HCT116 (cell line): ENCODE measurements around the gene GADD45A. TPM values are rescaled to one million over a fixed set of nuclear protein-coding genes. Genes with fewer than 3 reads are reported as not detected.

Source experiments
- ATAC-seq: fragments of 200-7000 bp; cut with Tn5 transposase; 2 replicates; pipeline ENCODE4 v1.9.1; 2020; ENCODE audit warnings: mild to moderate bottlenecking, moderate library complexity
- BruUV-seq: library from RNA; stranded (reverse); fragments of 400-500 nt; replicated peaks from 2 replicates; lab custom pipeline; 2021; lab: Mats Ljungman, UMichigan
- CTCF ChIA-PET: fragments of 300-600 bp; sonication (Branson Sonifier 250); formaldehyde crosslinking; loops from one replicate; lab custom pipeline; 2021; ENCODE audit warnings: antibody characterized with exemption; lab: Charles Lee
- POLR2A ChIA-PET: fragments of 300-600, 350-600 bp; sonication (Branson Sonifier 250); formaldehyde crosslinking; loops from one replicate; lab custom pipeline; 2021; ENCODE audit warnings: antibody characterized with exemption; lab: Charles Lee
- RAD21 ChIA-PET, 2 experiments: fragments of 300-600 bp; sonication (Branson Sonifier 250); formaldehyde crosslinking; loops; one replicate each; lab custom pipeline; 2023; ENCODE audit warnings: low total read pairs in 2 of 2; ENCODE audit not compliant: uncharacterized antibody in 2 of 2, unreplicated experiment in 2 of 2, low non-redundant PET in 1 of 2; lab: Charles Lee
- DNase-seq: peaks from one replicate; pipeline ENCODE4 v3.0.0-alpha.2; 2010; ENCODE audit warnings: low read depth, low spot score
- H2AFZ ChIP-seq: fragments of 200-600 bp; shearing (Covaris generic), sonication (generic); 2 replicates; pipeline ENCODE4 v1.6.1; 2017; ENCODE audit warnings: low read depth, mixed run types, mixed read lengths, antibody characterized with exemption, low read length; ENCODE audit not compliant: poor library complexity, severe bottlenecking
- H3K27ac ChIP-seq: 2 replicates; pipeline ENCODE4 v1.5.1; 2012; ENCODE audit warnings: low read depth, low read length
- H3K27me3 ChIP-seq: fragments of 200-600 bp; sonication (generic); 2 replicates; pipeline ENCODE4 v1.6.1; 2016; ENCODE audit warnings: mixed run types, low read length, mixed read lengths; ENCODE audit not compliant: insufficient read depth
- H3K36me3 ChIP-seq, 2 experiments: fragments of 200-500 bp in 1 of 2; fragments of 200-600 bp in 1 of 2; sonication (Bioruptor generic) in 1 of 2; sonication (generic) in 1 of 2; 2 replicates each; pipeline versions ENCODE4 v1.5.1 to v1.6.1; 2014 to 2016; ENCODE audit warnings: low read length in 2 of 2, inconsistent platforms in 1 of 2, mixed read lengths in 1 of 2, mixed run types in 1 of 2; ENCODE audit not compliant: insufficient read depth in 2 of 2, control insufficient read depth in 1 of 2
- H3K4me1 ChIP-seq, 2 experiments: fragments of 200-600 bp in 1 of 2; sonication (generic) in 1 of 2; 2 replicates each; pipeline versions ENCODE4 v1.5.1 to v1.6.1; 2012 to 2017; ENCODE audit warnings: low read length in 2 of 2, inconsistent platforms in 1 of 2, mild to moderate bottlenecking in 1 of 2, mixed read lengths in 1 of 2, mixed run types in 1 of 2, moderate library complexity in 1 of 2; ENCODE audit not compliant: insufficient read depth in 2 of 2, control insufficient read depth in 1 of 2
- H3K4me2 ChIP-seq: fragments of 200-600 bp; sonication (generic); 2 replicates; pipeline ENCODE4 v1.6.1; 2017; ENCODE audit warnings: mixed run types, low read length, mixed read lengths
- H3K4me3 ChIP-seq, 2 experiments: fragments of 200-600 bp in 1 of 2; sonication (generic) in 1 of 2; replicated peaks in 1 of 2; 2 replicates each; pipeline ENCODE4 v1.5.1; 2011 to 2016; ENCODE audit warnings: low read length in 2 of 2, control low read depth in 1 of 2, low read depth in 1 of 2, mild to moderate bottlenecking in 1 of 2, mixed read lengths in 1 of 2, mixed run types in 1 of 2
- H3K79me2 ChIP-seq: fragments of 200-600 bp; sonication (generic); 2 replicates; pipeline ENCODE4 v1.6.1; 2017; ENCODE audit warnings: mild to moderate bottlenecking, mixed run types, low read length, moderate library complexity, mixed read lengths; ENCODE audit not compliant: insufficient read depth
- H3K9ac ChIP-seq: fragments of 200-600 bp; sonication (generic); 2 replicates; pipeline ENCODE4 v1.6.1; 2016; ENCODE audit warnings: low read length, mixed read lengths
- H3K9me2 ChIP-seq: fragments of 200-600 bp; sonication (generic), shearing (Covaris generic); 2 replicates; pipeline ENCODE4 v1.6.1; 2017; ENCODE audit warnings: mixed run types, mild to moderate bottlenecking, moderate library complexity; ENCODE audit not compliant: insufficient read depth
- H3K9me3 ChIP-seq, 2 experiments: fragments of 200-500 bp in 1 of 2; fragments of 200-600 bp in 1 of 2; sonication (Bioruptor generic) in 1 of 2; sonication (generic) in 1 of 2; 2 replicates each; pipeline ENCODE4 v1.6.1; 2014 to 2017; ENCODE audit warnings: low read length in 2 of 2, mixed read lengths in 2 of 2, inconsistent platforms in 1 of 2, low read depth in 1 of 2, mild to moderate bottlenecking in 1 of 2, mixed run types in 1 of 2, moderate library complexity in 1 of 2; ENCODE audit not compliant: control insufficient read depth in 1 of 2, insufficient read depth in 1 of 2
- H4K20me1 ChIP-seq: fragments of 200-600 bp; sonication (generic), shearing (Covaris generic); 2 replicates; pipeline ENCODE4 v1.6.1; 2017; ENCODE audit warnings: mixed run types, mild to moderate bottlenecking, moderate library complexity; ENCODE audit not compliant: insufficient read depth
- ATF3 ChIP-seq: IDR thresholded peaks from 2 replicates; pipeline ENCODE4 v1.6.1; 2012
- ELF1 ChIP-seq: IDR thresholded peaks from 2 replicates; pipeline ENCODE4 v1.6.1; 2012; ENCODE audit warnings: low read depth, borderline replicate concordance
- EZH2 ChIP-seq: fragments of 200-600 bp; sonication (generic); IDR thresholded peaks from 2 replicates; pipeline ENCODE4 v1.6.1; 2017; ENCODE audit warnings: antibody characterized with exemption, mixed run types
- EZH2phosphoT487 ChIP-seq: fragments of 200-600 bp; IDR thresholded peaks from 2 replicates; pipeline ENCODE4 v1.6.1; 2018; ENCODE audit warnings: antibody characterized with exemption, borderline replicate concordance
- FOSL1 ChIP-seq: IDR thresholded peaks from 2 replicates; pipeline ENCODE4 v1.6.1; 2012; ENCODE audit warnings: low read depth
- JUND ChIP-seq: IDR thresholded peaks from 2 replicates; pipeline ENCODE4 v1.6.1; 2012
- MAX ChIP-seq: IDR thresholded peaks from 2 replicates; pipeline ENCODE4 v1.6.1; 2012
- POLR2A ChIP-seq: IDR thresholded peaks from 2 replicates; pipeline ENCODE4 v1.7.0; 2011; ENCODE audit warnings: borderline replicate concordance; ENCODE audit not compliant: insufficient read depth, insufficient read length; ENCODE audit errors: extremely low read depth
- POLR2AphosphoS5 ChIP-seq: IDR thresholded peaks from 2 replicates; pipeline ENCODE4 v1.6.1; 2011; ENCODE audit warnings: mild to moderate bottlenecking, low read depth, low read length, moderate library complexity
- RAD21 ChIP-seq: IDR thresholded peaks from 2 replicates; pipeline ENCODE4 v1.6.1; 2012; ENCODE audit warnings: low read depth, mild to moderate bottlenecking
- REST ChIP-seq: IDR thresholded peaks from 2 replicates; pipeline ENCODE4 v1.6.1; 2012; ENCODE audit warnings: low read depth
- SIN3A ChIP-seq: IDR thresholded peaks from 2 replicates; pipeline ENCODE4 v1.6.1; 2012; ENCODE audit warnings: low read depth
- SP1 ChIP-seq: IDR thresholded peaks from 2 replicates; pipeline ENCODE4 v1.6.1; 2012; ENCODE audit warnings: low read depth
- SRF ChIP-seq: IDR thresholded peaks from 2 replicates; pipeline ENCODE4 v1.6.1; 2012; ENCODE audit warnings: low read depth
- YY1 ChIP-seq: IDR thresholded peaks from 2 replicates; pipeline ENCODE4 v1.6.1; 2011; ENCODE audit warnings: low read length, low read depth, moderate library complexity, mild to moderate bottlenecking; ENCODE audit not compliant: insufficient replicate concordance; ENCODE audit errors: extremely low read depth
- ZBTB33 ChIP-seq: IDR thresholded peaks from 2 replicates; pipeline ENCODE4 v1.6.1; 2011; ENCODE audit warnings: mild to moderate bottlenecking, low read length, moderate library complexity; ENCODE audit not compliant: insufficient replicate concordance; ENCODE audit errors: extremely low read depth
- intact Hi-C: fragments of 100-400 bp; cut with micrococcal nuclease; formaldehyde crosslinking; loops from 2 replicates; pipeline ENCODE4 v1.10.0; 2022
- total RNA-seq: library from RNA; stranded (reverse); gene quantifications from one replicate; pipeline ENCODE4 v1.2.1, GENCODE V29; 2021; ENCODE audit not compliant: unreplicated experiment

Gene GADD45A
- total RNA-seq, 1 experiment from 2014 or later = 105 TPM

- ChIA-PET CTCF (interaction anchor here (0.6 kb wide), 1 partner anchor 24 kb away, joined by 3 read pairs; no protein-coding TSS in a partner anchor), POLR2A (no interaction called here), RAD21 (no interaction called here)
- H3K36me3 ChIP-seq = no peaks in the 10 kb centered on the region
- intact Hi-C loops = no loop called here
- no peaks in the 10 kb centered on the region for H4K20me1 ChIP-seq
- H3K79me2 ChIP-seq = no peaks in the 10 kb centered on the region
- ATAC-seq = peak; percentile 67; the same call in 1 of the 2 replicates
- no peak overlapping the region for H3K4me3 ChIP-seq
- DNase-seq = no peak
- H2AFZ ChIP-seq = no peak overlapping the region
- H3K4me2 ChIP-seq = peak overlapping the region; percentile 61
- H3K27ac ChIP-seq = no peak overlapping the region
- no peak overlapping the region for H3K9ac ChIP-seq
- H3K4me1 ChIP-seq = peaks cover 30 to 56% of the 10 kb centered on the region in 2 experiments
- no peaks in the 10 kb centered on the region for H3K27me3 ChIP-seq
- BruUV-seq = no TSS peak
- no peaks in the 10 kb centered on the region for H3K9me2 ChIP-seq
- TF ChIP-seq YY1 (no peak), SP1 (peak; percentile 77), SIN3A (0 out of 2 replicates have a peak, but pooled peaks have one; percentile 23), ATF3 (no peak), POLR2A (no peak), FOSL1 (peak; percentile 31; the same call in 1 of the 2 replicates), MAX (0 out of 2 replicates have a peak, but pooled peaks have one; percentile 23), JUND (peak; percentile 61), ZBTB33 (no peak), SRF (peak; percentile 82), ELF1 (no peak), POLR2AphosphoS5 (peak; percentile 35; the same call in 1 of the 2 replicates), RAD21 (peak; percentile 14; the same call in 1 of the 2 replicates), EZH2 (no peak), REST (no peak), EZH2phosphoT487 (no peak)
- H3K9me3 ChIP-seq = no peaks in the 10 kb centered on the region
Measured at GRCh38 chr1:67724928-67725560, 40.0 kb downstream of the GADD45A start.
